ENCODE measurements around the gene ATF7IP2. TPM values are rescaled to one million over a fixed set of nuclear protein-coding genes. Genes with fewer than 3 reads are reported as not detected.

The ATF7IP2 gene
- polyA plus RNA-seq, 1 donor (not counting 4 experiments of a cell fraction or from before 2014, with no cell fraction given), result 9.8 TPM

- Histone ChIP-seq H3K27ac (ENCODE audit: control insufficient read depth, insufficient read depth, low read length) (no peak overlapping the region), H3K4me2 (ENCODE audit: control insufficient read depth, extremely low read depth, insufficient read depth, low read depth, low read length) (no peak overlapping the region), H3K27me3 (ENCODE audit: control insufficient read depth, extremely low read depth, insufficient read depth, low read length) (no peaks in the 10 kb centered on the region), H2AFZ (ENCODE audit: control insufficient read depth, low read length) (no peak overlapping the region), H3K4me1 (ENCODE audit: control insufficient read depth, extremely low read depth, insufficient read depth, low read length) (no peaks in the 10 kb centered on the region), H3K9me3 (ENCODE audit: control insufficient read depth, low read depth, low read length) (no peaks in the 10 kb centered on the region), H3K79me2 (ENCODE audit: control insufficient read depth, insufficient read depth, low read length) (no peaks in the 10 kb centered on the region), H3K36me3 (ENCODE audit: control insufficient read depth in 2 of 2, extremely low read depth in 1 of 2, insufficient read depth in 2 of 2, low read length in 2 of 2) (no peaks in the 10 kb centered on the region), H3K4me3 (ENCODE audit: control insufficient read depth in 2 of 3, extremely low read depth in 1 of 3, insufficient read depth in 2 of 3, low read depth in 1 of 3, low read length in 3 of 3) (no peak overlapping the region), H4K20me1 (ENCODE audit: control insufficient read depth, extremely low read depth, insufficient read depth, low read length) (no peaks in the 10 kb centered on the region), H3K9ac (ENCODE audit: control insufficient read depth, extremely low read depth, insufficient read depth, low read length) (no peak overlapping the region), H3K9me1 (ENCODE audit: control insufficient read depth, extremely low read depth, insufficient read depth, low read length) (no peaks in the 10 kb centered on the region)
- no peak for FAIRE-seq
- dilution Hi-C loops (cut with MboI; ENCODE audit: extremely low pct_ligation_motif_present, low sequenced_read_pairs), result no loop called here
- no peak for TF ChIP-seq CTCF (optimal IDR thresholded peaks at IDR 0.05 in 1 of 3, IDR thresholded peaks at IDR 0.05 in 1 of 3, conservative IDR thresholded peaks at IDR 0.05 in 1 of 3; ENCODE audit: extremely low read depth in 1 of 3, insufficient read depth in 2 of 3, low read length in 3 of 3)
- no peak for TF ChIP-seq EZH2 (IDR thresholded peaks at IDR 0.05; ENCODE audit: low read length)
- no peak for DNase-seq (ENCODE audit: low read depth, low spot score)
Measured at GRCh38 chr16:10352262-10352661, 33.6 kb upstream of the ATF7IP2 start.

GRCh38 chr16:10355589-10355988 is 30.3 kb upstream of the ATF7IP2 start:
- no peaks in the 10 kb centered on the region for H3K9me3 ChIP-seq (ENCODE audit: control insufficient read depth, low read depth, low read length)
- H4K20me1 ChIP-seq (ENCODE audit: control insufficient read depth, extremely low read depth, insufficient read depth, low read length), result no peaks in the 10 kb centered on the region
- FAIRE-seq, result no peak
- TF ChIP-seq CTCF (optimal IDR thresholded peaks at IDR 0.05 in 1 of 3, IDR thresholded peaks at IDR 0.05 in 1 of 3, conservative IDR thresholded peaks at IDR 0.05 in 1 of 3; ENCODE audit: extremely low read depth in 1 of 3, insufficient read depth in 2 of 3, low read length in 3 of 3), result no peak
- TF ChIP-seq EZH2 (IDR thresholded peaks at IDR 0.05; ENCODE audit: low read length), result no peak
- no peak overlapping the region for H2AFZ ChIP-seq (ENCODE audit: control insufficient read depth, low read length)
- H3K36me3 ChIP-seq (ENCODE audit: control insufficient read depth in 2 of 2, extremely low read depth in 1 of 2, insufficient read depth in 2 of 2, low read length in 2 of 2), result no peaks in the 10 kb centered on the region
- no peak overlapping the region for H3K4me3 ChIP-seq (ENCODE audit: control insufficient read depth in 2 of 3, extremely low read depth in 1 of 3, insufficient read depth in 2 of 3, low read depth in 1 of 3, low read length in 3 of 3)
- H3K27ac ChIP-seq (ENCODE audit: control insufficient read depth, insufficient read depth, low read length), result no peak overlapping the region
- H3K27me3 ChIP-seq (ENCODE audit: control insufficient read depth, extremely low read depth, insufficient read depth, low read length), result no peaks in the 10 kb centered on the region
- no peaks in the 10 kb centered on the region for H3K9me1 ChIP-seq (ENCODE audit: control insufficient read depth, extremely low read depth, insufficient read depth, low read length)
- no peak overlapping the region for H3K4me2 ChIP-seq (ENCODE audit: control insufficient read depth, extremely low read depth, insufficient read depth, low read depth, low read length)
- DNase-seq (ENCODE audit: low read depth, low spot score), result no peak
- H3K4me1 ChIP-seq (ENCODE audit: control insufficient read depth, extremely low read depth, insufficient read depth, low read length), result no peaks in the 10 kb centered on the region
- H3K9ac ChIP-seq (ENCODE audit: control insufficient read depth, extremely low read depth, insufficient read depth, low read length), result no peak overlapping the region
- dilution Hi-C loops (cut with MboI; ENCODE audit: extremely low pct_ligation_motif_present, low sequenced_read_pairs), result no loop called here
- no peaks in the 10 kb centered on the region for H3K79me2 ChIP-seq (ENCODE audit: control insufficient read depth, insufficient read depth, low read length)

All from keratinocyte (primary cell).